Ecto neural progenitor cell (in vitro differentiated cells): ENCODE measurements around the gene PLEK.
"Not testable (repeated sequence)": the region's sequence is repeated elsewhere in the genome, so short reads cannot be mapped to it uniquely, and the experiment has no call there.

ENCODE experiments used
- DNase-seq: peaks from one replicate; pipeline ENCODE4 v3.0.0-alpha.2; 2018; ENCODE audit warnings: low spot score

The PLEK gene

GRCh38 chr2:68417926-68418325, 52.8 kb downstream of the PLEK start:
- no peak for DNase-seq

GRCh38 chr2:68418419-68418818, 53.3 kb downstream of the PLEK start:
- DNase-seq: no peak

GRCh38 chr2:68418855-68419254, 53.8 kb downstream of the PLEK start:
- DNase-seq: no peak

GRCh38 chr2:68420254-68420910, 55.3 kb downstream of the PLEK start:
- no peak for DNase-seq

GRCh38 chr2:68423966-68424650, 59.0 kb downstream of the PLEK start:
- no peak for DNase-seq

GRCh38 chr2:68425503-68425902, 60.4 kb downstream of the PLEK start:
- DNase-seq: no peak

GRCh38 chr2:68426446-68426845, 61.4 kb downstream of the PLEK start:
- no peak for DNase-seq

GRCh38 chr2:68426848-68427579, 61.9 kb downstream of the PLEK start:
- no peak for DNase-seq

GRCh38 chr2:68428126-68428525, 63.0 kb downstream of the PLEK start:
- DNase-seq: no peak

- DNase-seq: no peak
Observed at GRCh38 chr2:68428746-68429145, 63.7 kb downstream of the PLEK start.

GRCh38 chr2:68429311-68429826, 64.3 kb downstream of the PLEK start:
- no peak for DNase-seq

- DNase-seq: no peak
Observed at GRCh38 chr2:68431316-68431972, 66.4 kb downstream of the PLEK start.

GRCh38 chr2:68432696-68433658, 67.9 kb downstream of the PLEK start:
- DNase-seq: no peak

- no peak for DNase-seq
Observed at GRCh38 chr2:68434981-68435380, 69.9 kb downstream of the PLEK start.

- no peak for DNase-seq
Observed at GRCh38 chr2:68435615-68436014, 70.5 kb downstream of the PLEK start.

GRCh38 chr2:68436270-68436669, 71.2 kb downstream of the PLEK start:
- DNase-seq: no peak

GRCh38 chr2:68438455-68439303, 73.6 kb downstream of the PLEK start:
- no peak for DNase-seq

GRCh38 chr2:68441179-68441993, 76.3 kb downstream of the PLEK start:
- DNase-seq: peak; percentile 81

- no peak for DNase-seq
Observed at GRCh38 chr2:68441994-68442322, 76.9 kb downstream of the PLEK start.

- not testable (repeated sequence) for DNase-seq
Observed at GRCh38 chr2:68446425-68446824, 81.3 kb downstream of the PLEK start.
